GM10248 (cell line): ENCODE data around the gene SMYD3.

ENCODE experiments used
- CTCF ChIA-PET: fragments of 300-600 bp; sonication (Branson Sonifier 250); formaldehyde crosslinking; extraction: SDS; loops from one replicate; lab custom pipeline; 2021; ENCODE audit warnings: antibody characterized with exemption; lab: Yijun Ruan, JAX
- POLR2A ChIA-PET: fragments of 350-650 bp; sonication (Branson Sonifier 250); formaldehyde crosslinking; extraction: SDS; loops from one replicate; lab custom pipeline; 2020; ENCODE audit warnings: antibody characterized with exemption; lab: Yijun Ruan, JAX
- DNase-seq: peaks from one replicate; pipeline ENCODE4 v3.0.0; 2012; ENCODE audit errors: extremely low spot score
- TF ChIP-seq, protein P1 (sequence below): IDR thresholded peaks from 2 replicates; pipeline ENCODE4 v1.5.1; 2012; ENCODE audit warnings: mild to moderate bottlenecking, low read depth; ENCODE audit errors: extremely low read depth, missing control alignments, control extremely low read depth

Gene SMYD3

DNA sequence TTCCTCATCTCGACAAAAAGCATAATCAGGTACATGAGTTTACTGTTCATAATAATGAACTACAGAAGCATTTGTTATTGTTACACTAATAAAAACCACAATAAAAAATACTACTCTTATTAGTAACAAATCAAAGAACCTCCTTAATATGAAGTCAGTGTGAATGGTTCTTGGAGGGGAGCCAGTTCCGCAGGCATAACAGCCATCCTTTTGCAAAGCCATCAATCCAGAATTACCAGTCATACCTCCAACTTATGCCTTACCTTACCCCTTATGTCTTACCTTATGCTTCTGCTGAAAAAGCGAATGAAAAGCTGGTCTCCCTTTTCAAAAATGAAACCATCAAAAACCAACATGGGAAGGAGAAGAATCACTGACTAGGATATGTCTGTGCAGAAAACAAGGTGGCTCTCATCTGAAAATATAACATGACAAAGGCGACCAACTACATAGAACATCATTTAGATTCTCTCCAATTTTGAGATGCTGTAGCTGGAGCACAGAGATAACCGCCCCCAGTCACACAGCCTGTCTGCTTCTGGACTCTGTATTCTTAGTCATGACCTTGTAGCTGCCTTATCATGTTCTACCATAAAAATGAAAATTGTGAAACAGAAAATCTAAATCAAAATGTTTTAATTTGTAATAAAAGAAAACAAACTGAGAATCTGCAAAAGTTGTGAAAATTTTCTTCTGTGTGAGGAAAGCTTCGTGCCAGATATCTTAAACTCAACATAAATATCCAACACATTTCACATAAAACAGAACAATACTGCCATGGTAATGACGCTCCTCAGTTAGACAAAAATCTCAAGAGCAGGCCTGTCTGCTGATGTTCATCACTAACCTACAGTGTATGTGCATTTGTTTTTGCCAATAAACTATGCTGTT, 438.2 kb downstream of the SMYD3 start:
- TF ChIP-seq, protein P1, sequence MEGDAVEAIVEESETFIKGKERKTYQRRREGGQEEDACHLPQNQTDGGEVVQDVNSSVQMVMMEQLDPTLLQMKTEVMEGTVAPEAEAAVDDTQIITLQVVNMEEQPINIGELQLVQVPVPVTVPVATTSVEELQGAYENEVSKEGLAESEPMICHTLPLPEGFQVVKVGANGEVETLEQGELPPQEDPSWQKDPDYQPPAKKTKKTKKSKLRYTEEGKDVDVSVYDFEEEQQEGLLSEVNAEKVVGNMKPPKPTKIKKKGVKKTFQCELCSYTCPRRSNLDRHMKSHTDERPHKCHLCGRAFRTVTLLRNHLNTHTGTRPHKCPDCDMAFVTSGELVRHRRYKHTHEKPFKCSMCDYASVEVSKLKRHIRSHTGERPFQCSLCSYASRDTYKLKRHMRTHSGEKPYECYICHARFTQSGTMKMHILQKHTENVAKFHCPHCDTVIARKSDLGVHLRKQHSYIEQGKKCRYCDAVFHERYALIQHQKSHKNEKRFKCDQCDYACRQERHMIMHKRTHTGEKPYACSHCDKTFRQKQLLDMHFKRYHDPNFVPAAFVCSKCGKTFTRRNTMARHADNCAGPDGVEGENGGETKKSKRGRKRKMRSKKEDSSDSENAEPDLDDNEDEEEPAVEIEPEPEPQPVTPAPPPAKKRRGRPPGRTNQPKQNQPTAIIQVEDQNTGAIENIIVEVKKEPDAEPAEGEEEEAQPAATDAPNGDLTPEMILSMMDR = no peak
- DNase-seq = no peak
- CTCF ChIA-PET = interaction anchor here (1.4 to 2.8 kb wide), 2 partner anchors 12 to 16 kb away, joined by 4 to 10 read pairs; no protein-coding TSS in a partner anchor
- POLR2A ChIA-PET = no interaction called here

DNA sequence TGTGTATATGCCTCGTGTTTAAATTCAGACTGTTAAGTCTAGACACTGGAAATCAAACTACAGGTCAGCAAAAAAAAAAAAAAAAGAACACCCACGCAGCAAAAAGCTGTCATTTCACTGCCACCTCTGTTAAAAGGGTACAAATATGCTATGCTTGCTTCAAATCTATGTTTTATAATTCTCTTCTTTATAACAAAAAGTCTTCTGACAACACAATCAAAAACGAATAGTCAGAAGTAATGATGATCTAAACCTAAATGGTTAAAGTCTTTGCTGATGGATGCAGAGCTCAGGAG, 438.9 kb downstream of the SMYD3 start:
- TF ChIP-seq, protein P1 = no peak
- CTCF ChIA-PET = interaction anchor here (1.4 to 2.8 kb wide), 2 partner anchors 12 to 17 kb away, joined by 4 to 10 read pairs; no protein-coding TSS in a partner anchor
- POLR2A ChIA-PET = no interaction called here
- DNase-seq = no peak

DNA sequence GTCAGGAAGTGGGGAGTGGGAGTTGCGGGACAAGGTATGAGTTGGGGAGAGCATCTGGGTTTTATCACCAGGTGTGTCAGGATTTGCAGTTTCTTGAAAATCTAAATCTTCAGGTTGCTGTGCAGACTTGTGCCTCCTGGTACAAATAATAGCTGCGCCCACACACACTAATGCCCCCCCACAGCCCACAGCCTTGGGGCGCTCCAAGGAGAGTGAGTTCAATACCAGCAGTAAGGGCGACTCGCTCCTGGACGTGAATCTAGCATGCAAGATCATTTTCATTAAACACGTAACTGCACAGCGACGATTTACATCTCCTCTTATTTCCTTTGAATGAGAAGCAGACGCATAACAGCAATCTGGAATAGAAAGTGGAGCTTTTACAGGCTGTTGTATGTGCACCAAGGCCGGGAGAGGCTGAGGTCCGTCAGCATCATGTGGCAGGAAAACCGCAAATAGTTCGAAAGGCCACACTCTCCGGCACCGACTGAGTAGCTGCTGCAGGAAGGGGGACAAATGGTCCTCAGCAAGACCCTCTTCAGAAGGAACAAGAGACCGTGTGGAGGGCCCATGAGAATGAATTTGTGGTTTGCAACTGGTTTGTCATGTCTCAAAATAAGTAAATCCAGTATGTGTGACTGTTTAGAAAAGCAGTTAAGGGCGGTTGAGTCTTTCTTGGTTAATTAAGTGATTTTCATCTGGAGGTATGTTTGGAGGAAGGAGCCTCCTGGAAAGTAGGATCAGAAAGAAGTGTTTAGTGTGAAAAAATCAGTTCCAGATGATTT, 439.5 kb downstream of the SMYD3 start:
- TF ChIP-seq, protein P1 = no peak
- POLR2A ChIA-PET = no interaction called here
- peak; percentile 26 for DNase-seq
- CTCF ChIA-PET = interaction anchor here (1.4 to 2.8 kb wide), 2 partner anchors 13 to 17 kb away, joined by 4 to 10 read pairs; no protein-coding TSS in a partner anchor

DNA sequence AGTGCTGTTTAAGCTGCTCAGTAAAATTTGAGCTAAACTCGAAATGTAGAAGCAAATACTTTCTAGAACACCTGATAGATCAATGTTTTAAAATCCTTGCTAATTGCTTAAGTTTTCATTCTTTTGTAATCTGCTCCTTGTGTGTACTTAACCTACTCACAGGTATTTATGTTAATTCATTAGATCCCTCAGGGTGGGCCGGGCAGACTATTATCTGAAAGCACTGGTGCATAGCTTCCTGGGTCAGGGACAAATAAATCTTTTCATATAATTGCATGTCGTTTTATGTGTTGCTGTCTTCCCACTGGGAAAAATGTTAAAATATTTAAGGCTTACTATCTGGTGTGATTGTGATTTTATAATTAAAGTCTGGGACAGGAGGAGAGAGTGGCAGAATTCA, 440.5 kb downstream of the SMYD3 start:
- POLR2A ChIA-PET = no interaction called here

DNA sequence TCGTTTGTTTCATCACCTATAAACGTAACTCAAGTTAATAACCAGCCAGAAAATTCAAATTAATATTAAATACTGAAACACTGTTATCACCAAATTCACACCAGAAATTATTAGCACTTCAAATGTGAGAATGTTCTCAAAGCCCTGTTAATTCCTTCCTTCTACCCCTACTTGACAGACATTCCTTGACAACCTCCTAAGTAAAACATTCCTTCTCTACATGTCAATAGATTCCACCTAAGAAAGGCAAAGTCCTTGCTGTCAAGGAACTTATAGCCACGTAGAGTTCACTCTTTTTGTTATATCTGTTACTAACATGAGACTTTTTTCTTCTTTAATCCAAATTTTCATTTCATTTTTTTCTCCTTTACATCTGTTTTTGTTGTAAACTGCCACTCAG, 441.5 kb downstream of the SMYD3 start:
- CTCF ChIA-PET = interaction anchor here (0.7 to 1.3 kb wide), 2 partner anchors 14 to 24 kb away, joined by 3 to 4 read pairs; no protein-coding TSS in a partner anchor
- TF ChIP-seq, protein P1 = no peak
- DNase-seq = no peak
- POLR2A ChIA-PET = no interaction called here

More for the DNA sequence above, 440.5 kb downstream of the SMYD3 start:
- TF ChIP-seq, protein P1 = no peak
- CTCF ChIA-PET = interaction anchor here (0.8 to 2.8 kb wide), 3 partner anchors 11 to 15 kb away, joined by 3 to 10 read pairs (median 4); no protein-coding TSS in a partner anchor
- DNase-seq = no peak

DNA sequence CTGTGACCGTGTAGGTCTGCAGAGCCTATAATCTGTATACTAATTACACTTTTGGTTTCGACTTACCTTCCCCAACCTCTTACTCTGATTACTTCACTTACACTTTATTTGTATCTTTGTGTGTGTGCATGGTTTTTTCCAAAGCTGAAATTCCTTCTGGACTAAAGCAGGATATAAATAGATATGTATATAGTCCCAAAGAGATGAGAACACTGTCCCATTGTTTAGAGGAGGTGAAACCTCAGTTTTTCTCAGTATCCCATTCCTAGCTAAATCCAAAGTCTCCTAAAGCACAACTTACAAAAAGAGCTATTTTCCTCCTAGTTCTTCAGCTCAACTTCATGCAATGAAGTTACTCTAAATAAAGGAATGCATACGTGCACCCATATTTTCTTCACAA, 442.2 kb downstream of the SMYD3 start:
- no peak for DNase-seq
- CTCF ChIA-PET = interaction anchor here (0.7 kb wide), 1 partner anchor 23 kb away, joined by 3 read pairs; no protein-coding TSS in a partner anchor
- POLR2A ChIA-PET = no interaction called here
- TF ChIP-seq, protein P1 = no peak
